Frontal cortex (tissue), 4 donors: ENCODE measurements around the gene ATP6V1G2. TPM values are rescaled to one million over a fixed set of nuclear protein-coding genes. Genes with fewer than 3 reads are reported as not detected.
"Not testable (repeated sequence)": the region's sequence is repeated elsewhere in the genome, so short reads cannot be mapped to it uniquely, and the experiment has no call there.

Experiments
- DNase-seq, 2 donors: peaks; one replicate each; pipeline ENCODE4 v3.0.0; 2012; ENCODE audit warnings: low spot score in 2 of 2
- FAIRE-seq: peaks from 2 replicates; lab custom pipeline; 2012; peaks lifted over from hg19 to GRCh38; lab: Jason Lieb, UNC
- total RNA-seq: library from RNA; depleted of rRNA; stranded (reverse); fragments of >200 nt; gene quantifications from one replicate; pipeline ENCODE4 v1.2.3, GENCODE V29; 2014
- donor health status: control.
- donor health status: control.
- donor health status: control.

ATP6V1G2 gene
- 54.6 TPM for total RNA-seq

GRCh38 chr6:31546339-31546957, at the start of gene ATP6V1G2:
TSS of gene ATP6V1G2 (minus strand) at chr6:31546608. CDS start at chr6:31546559, 49 bp downstream.
- no peak for FAIRE-seq
- DNase-seq = peak; percentile 62 to 63

- DNase-seq (no peak), FAIRE-seq (no peak)
Measured at GRCh38 chr6:31592396-31592771, 46.0 kb upstream of the ATP6V1G2 start.

GRCh38 chr6:31590691-31591090, 44.3 kb upstream of the ATP6V1G2 start:
- DNase-seq, FAIRE-seq: not testable (repeated sequence)

- DNase-seq (no peak), FAIRE-seq (no peak)
Measured at GRCh38 chr6:31588871-31589650, 42.7 kb upstream of the ATP6V1G2 start.

- no peak for DNase-seq
- no peak for FAIRE-seq
Measured at GRCh38 chr6:31587791-31588777, 41.7 kb upstream of the ATP6V1G2 start.

- DNase-seq (peak in 1 of 2 donors; percentile 8), FAIRE-seq (no peak)
Measured at GRCh38 chr6:31586599-31587281, 40.3 kb upstream of the ATP6V1G2 start.

GRCh38 chr6:31586008-31586407, 39.6 kb upstream of the ATP6V1G2 start, which contains the start of gene LST1:
TSS of gene LST1 (plus strand) at chr6:31586277. CDS start at chr6:31587300, 1,023 bp downstream.
- FAIRE-seq = no peak
- DNase-seq = no peak

GRCh38 chr6:31585491-31585890, 39.1 kb upstream of the ATP6V1G2 start:
- no peak for DNase-seq
- no peak for FAIRE-seq

GRCh38 chr6:31582230-31582643, 35.8 kb upstream of the ATP6V1G2 start, which contains the start of gene LTB:
TSS of gene LTB (minus strand) at chr6:31582424. CDS start at chr6:31582417, 7 bp downstream.
- FAIRE-seq (no peak), DNase-seq (no peak)

GRCh38 chr6:31581434-31582229, 35.2 kb upstream of the ATP6V1G2 start:
- DNase-seq (no peak), FAIRE-seq (no peak)

GRCh38 chr6:31580807-31581433, 34.5 kb upstream of the ATP6V1G2 start:
- DNase-seq = peak; percentile 79 to 93
- FAIRE-seq = no peak

GRCh38 chr6:31580438-31580740, 34.0 kb upstream of the ATP6V1G2 start:
- FAIRE-seq = no peak
- DNase-seq = no peak

- FAIRE-seq = no peak
Measured at GRCh38 chr6:31579546-31580437, 33.4 kb upstream of the ATP6V1G2 start.

GRCh38 chr6:31579119-31579505, 32.7 kb upstream of the ATP6V1G2 start:
- FAIRE-seq (no peak), DNase-seq (no peak)

More at GRCh38 chr6:31579546-31580437, 33.4 kb upstream of the ATP6V1G2 start:
- no peak for DNase-seq

GRCh38 chr6:31578184-31579118, 32.0 kb upstream of the ATP6V1G2 start:
- DNase-seq = no peak
- no peak for FAIRE-seq

GRCh38 chr6:31577579-31577966, 31.2 kb upstream of the ATP6V1G2 start:
- FAIRE-seq (no peak), DNase-seq (no peak)
